Vagina (tissue), 2 donors: Measurements from ENCODE around the gene ZIC5.

Experiments
- CTCF ChIP-seq, 3 experiments: fragments of 450-650 bp in 2 of 3; fragments of 200-600 bp in 1 of 3; sonication (generic) in 1 of 3; IDR thresholded peaks; one replicate each; pipeline ENCODE4 v1.5.1; 2017 to 2019; ENCODE audit warnings: antibody characterized with exemption in 3 of 3, mild to moderate bottlenecking in 2 of 3, moderate library complexity in 2 of 3
- POLR2A ChIP-seq, 2 donors: fragments of 450-650 bp; IDR thresholded peaks; one replicate each; pipeline ENCODE4 v1.6.1; 2017; ENCODE audit warnings: antibody characterized with exemption in 2 of 2, mild to moderate bottlenecking in 2 of 2, moderate library complexity in 2 of 2
- POLR2AphosphoS5 ChIP-seq, 2 donors: sonication (generic); formaldehyde crosslinking; IDR thresholded peaks; one replicate each; pipeline ENCODE4 v1.9.0; 2017; ENCODE audit warnings: antibody characterized with exemption in 2 of 2, mild to moderate bottlenecking in 2 of 2, low read depth in 1 of 2; ENCODE audit not compliant: insufficient read depth in 1 of 2

- TF ChIP-seq CTCF (IDR thresholded peaks at IDR 0.05), result no peak
- no peak for TF ChIP-seq POLR2AphosphoS5 (IDR thresholded peaks at IDR 0.05; ENCODE audit: insufficient read depth in 1 of 2, low read depth in 1 of 2)
- TF ChIP-seq POLR2A (IDR thresholded peaks at IDR 0.05), result no peak
Observed at GRCh38 chr13:99982731-99983498, 11.3 kb upstream of the ZIC5 start.
